ENCODE data around the gene SLC9A3.
"Not testable (repeated sequence)": the region's sequence is repeated elsewhere in the genome, so short reads cannot be mapped to it uniquely, and the experiment has no call there.

SLC9A3 gene

GRCh38 chr5:486597-486996 lies 37.7 kb downstream of the SLC9A3 start:
- not testable (repeated sequence) for DNase-seq

GRCh38 chr5:485946-486491 lies 38.2 kb downstream of the SLC9A3 start:
- no peak for DNase-seq

DNA sequence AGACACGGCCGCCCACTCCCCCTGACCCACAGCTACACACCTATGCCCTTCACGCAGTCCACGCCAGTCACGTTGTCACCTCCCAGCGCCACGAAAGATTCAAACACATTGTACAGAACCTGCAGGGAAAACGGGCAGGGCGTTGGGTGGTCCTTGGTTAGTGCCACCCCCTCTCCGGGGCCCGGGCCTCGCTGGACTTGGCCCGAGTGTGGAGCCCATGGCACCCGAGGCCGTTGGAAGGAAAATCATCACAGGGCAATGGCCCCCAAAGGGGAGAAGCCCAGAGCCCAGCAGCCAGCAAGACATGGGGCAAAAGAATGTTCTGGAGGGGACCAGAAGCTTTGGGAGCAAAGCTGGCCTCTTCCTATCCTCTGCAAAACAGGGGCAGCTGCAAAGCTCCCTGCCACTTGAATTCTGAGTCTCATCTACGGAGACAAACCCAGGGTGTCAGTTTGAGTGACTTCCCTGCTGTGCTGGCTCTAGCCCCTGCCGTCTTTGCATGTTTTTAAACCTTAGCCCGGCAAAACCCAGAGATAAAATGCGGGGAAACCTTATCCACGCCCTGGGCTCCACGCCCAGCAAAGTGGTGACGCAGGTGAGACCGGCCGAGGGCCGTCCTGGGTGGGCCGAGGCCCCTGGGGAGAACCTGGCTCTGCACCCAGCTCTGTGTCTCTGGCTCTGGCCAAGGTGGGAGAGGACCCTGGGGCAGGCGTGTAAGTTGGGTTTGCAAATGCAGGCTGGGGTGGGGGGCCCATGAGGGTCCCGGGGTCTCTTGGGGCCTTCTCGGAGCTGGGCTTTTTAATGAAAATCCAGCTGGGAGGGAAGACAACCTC lies 38.9 kb downstream of the SLC9A3 start:
- no peak for DNase-seq

GRCh38 chr5:484556-484955 lies 39.7 kb downstream of the SLC9A3 start:
- DNase-seq, result no peak

- DNase-seq, result no peak
Observed at GRCh38 chr5:483434-484140, 40.7 kb downstream of the SLC9A3 start.

- no peak for DNase-seq
Observed at GRCh38 chr5:483011-483410, 41.2 kb downstream of the SLC9A3 start.

- no peak for DNase-seq
Observed at GRCh38 chr5:482506-482905, 41.7 kb downstream of the SLC9A3 start.

- DNase-seq, result no peak
Observed at GRCh38 chr5:482021-482420, 42.2 kb downstream of the SLC9A3 start.

- DNase-seq, result no peak
Observed at GRCh38 chr5:481347-481746, 42.9 kb downstream of the SLC9A3 start.

DNA sequence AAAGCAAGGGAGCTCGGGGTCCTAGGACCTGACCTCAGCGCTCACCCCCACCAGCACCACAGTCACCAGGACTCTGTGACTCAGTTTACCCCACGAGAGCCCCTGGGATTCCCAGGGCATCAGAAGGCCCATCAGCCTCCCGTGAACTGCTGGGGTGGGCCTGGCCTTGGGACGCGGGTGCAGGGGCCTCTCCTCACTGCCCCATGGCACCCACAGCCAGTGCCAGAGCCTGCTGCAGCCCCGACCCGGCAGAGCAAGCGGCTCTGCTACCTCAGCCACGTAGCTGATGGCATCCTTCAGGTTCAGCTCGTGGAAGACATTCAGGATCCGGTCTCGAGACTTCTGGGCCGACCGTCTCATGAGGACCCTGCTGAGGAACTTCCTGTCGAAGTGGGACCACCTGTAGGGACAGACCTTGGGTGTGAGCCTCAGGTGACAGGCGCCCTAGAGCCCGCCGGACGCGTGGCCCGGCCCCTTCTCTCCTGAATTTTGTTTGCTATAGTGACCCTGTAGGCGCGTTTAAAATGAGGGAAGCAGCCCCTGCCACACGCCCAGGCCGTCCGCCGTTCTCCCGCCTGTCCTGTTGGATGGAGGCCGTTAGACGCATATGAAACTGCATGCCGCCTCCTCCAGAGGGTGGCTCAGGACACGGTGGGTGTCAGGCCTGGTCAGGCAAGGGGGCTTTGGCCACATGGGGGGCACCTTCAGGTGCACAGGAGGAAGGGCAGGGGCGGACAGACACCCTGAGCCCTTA lies 44.5 kb downstream of the SLC9A3 start:
- no peak for DNase-seq

GRCh38 chr5:478982-479535 lies 45.2 kb downstream of the SLC9A3 start:
- DNase-seq, result no peak

- DNase-seq, result no peak
Observed at GRCh38 chr5:478369-478981, 45.8 kb downstream of the SLC9A3 start.

DNA sequence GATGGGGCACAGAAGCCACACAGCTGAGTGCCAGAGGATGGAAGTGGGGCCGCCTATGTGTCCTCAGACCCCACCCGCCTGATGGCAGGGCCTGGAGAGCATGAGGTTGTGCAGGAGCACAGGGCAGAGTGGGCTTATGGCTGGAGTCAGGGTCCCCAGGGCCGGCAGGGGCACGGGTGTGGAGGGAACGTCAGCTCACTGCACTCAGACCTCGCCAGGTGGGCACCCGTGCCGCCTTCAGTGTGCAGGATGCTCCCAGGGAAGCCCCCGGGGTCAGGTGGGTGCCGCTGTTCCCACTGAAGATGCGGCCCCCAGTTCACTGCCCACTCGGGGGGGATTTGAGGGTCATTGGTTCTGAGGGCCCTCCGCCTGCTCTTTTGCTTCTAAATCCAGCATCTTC lies 46.4 kb downstream of the SLC9A3 start:
- DNase-seq, result no peak

DNA sequence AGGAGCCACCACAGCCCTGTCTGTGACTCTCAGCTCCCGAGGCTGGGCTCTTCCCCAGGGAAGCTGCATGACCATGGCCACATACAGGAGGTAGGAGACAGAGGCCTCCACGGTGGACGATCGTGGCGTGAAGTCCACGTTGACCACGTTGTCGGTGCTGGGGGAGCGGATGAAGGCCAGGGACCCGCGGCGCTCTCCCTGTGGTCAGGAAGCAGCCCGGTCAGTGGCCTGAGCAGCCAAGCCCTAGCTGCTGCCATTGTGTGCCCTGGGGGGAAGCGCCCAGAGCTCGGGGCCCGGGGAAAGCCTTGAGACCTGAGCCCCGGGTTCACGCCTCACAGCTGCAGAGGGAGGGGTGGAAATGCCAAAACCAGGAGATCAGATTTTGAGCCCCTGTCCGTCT lies 47.0 kb downstream of the SLC9A3 start:
- DNase-seq, result no peak

DNA sequence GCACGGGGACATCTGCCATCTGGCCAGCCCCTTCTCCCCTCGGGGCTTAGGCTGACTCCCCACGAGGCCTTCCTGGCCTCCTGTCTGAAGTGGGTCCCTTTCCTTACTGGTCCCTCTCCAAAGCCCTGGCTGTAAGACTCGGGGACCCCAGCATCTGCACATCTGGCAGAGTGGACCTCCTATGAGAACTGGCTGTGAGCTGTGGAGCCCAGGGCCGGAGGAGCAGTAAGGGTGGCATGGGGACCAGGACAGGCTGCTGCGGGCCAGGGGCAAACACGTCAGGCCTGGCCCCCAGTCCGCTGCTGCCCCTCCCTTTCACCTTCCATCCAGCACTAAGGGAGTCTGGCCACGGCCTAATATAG lies 47.5 kb downstream of the SLC9A3 start:
- DNase-seq, result no peak

GRCh38 chr5:476102-476813 lies 48.0 kb downstream of the SLC9A3 start:
- no peak for DNase-seq

GRCh38 chr5:475704-476101 lies 48.5 kb downstream of the SLC9A3 start:
- no peak for DNase-seq

- DNase-seq, result no peak
Observed at GRCh38 chr5:474840-475661, 49.2 kb downstream of the SLC9A3 start.

DNA sequence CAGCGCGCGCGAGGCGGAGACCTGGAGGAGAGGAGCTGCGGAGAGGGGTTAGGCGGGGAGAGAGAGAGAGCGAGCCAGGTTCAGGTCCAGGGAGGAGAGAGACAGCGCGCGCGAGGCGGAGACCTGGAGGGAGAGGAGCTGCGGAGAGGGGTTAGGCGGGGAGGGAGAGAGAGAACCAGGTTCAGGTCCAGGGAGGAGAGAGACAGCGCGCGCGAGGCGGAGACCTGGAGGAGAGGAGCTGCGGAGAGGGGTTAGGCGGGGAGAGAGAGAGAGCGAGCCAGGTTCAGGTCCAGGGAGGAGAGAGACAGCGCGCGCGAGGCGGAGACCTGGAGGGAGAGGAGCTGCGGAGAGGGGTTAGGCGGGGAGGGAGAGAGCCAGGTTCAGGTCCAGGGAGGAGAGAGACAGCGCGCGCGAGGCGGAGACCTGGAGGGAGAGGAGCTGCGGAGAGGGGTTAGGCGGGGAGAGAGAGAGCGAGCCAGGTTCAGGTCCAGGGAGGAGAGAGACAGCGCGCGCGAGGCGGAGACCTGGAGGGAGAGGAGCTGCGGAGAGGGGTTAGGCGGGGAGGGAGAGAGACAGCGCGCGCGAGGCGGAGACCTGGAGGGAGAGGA lies 49.9 kb downstream of the SLC9A3 start:
- not testable (repeated sequence) for DNase-seq

GRCh38 chr5:473551-474192 lies 50.6 kb downstream of the SLC9A3 start:
- DNase-seq, result no peak
